Hematopoietic multipotent progenitor cell (in vitro differentiated cells): ENCODE results near the gene IL1RL1. TPM values are rescaled to one million over a fixed set of nuclear protein-coding genes. Genes with fewer than 3 reads are reported as not detected.

ENCODE experiments used
- total RNA-seq: library from RNA; depleted of rRNA; stranded (reverse); fragments of >200 nt; gene quantifications from one replicate; pipeline ENCODE4 v1.2.3, GENCODE V29; 2012

IL1RL1 gene
- total RNA-seq, 1 donor, result 1.6 TPM

Other genes starting within 250 kb of the IL1RL1 start
- 0.27 TPM for gene IL1R1, start 168.8 kb upstream of the IL1RL1 start, total RNA-seq
- gene IL1RL2, start 124.5 kb upstream of the IL1RL1 start, total RNA-seq, result not detected
- gene IL18R1, start 44.2 kb downstream of the IL1RL1 start, total RNA-seq, result 1.3 TPM
- gene IL18RAP, start 111.6 kb downstream of the IL1RL1 start, total RNA-seq, result 0.27 TPM
- not detected for gene SLC9A4, start 161.7 kb downstream of the IL1RL1 start, total RNA-seq